Small intestine (tissue), 7 donors: ENCODE results near the gene SH3PXD2B. TPM values are rescaled to one million over a fixed set of nuclear protein-coding genes. Genes with fewer than 3 reads are reported as not detected.
"Not testable (repeated sequence)": the region's sequence is repeated elsewhere in the genome, so short reads cannot be mapped to it uniquely, and the experiment has no call there.

Experiments
- DNase-seq, 2 donors: peaks; one replicate each; pipeline versions ENCODE4 v3.0.0 to v3.0.0-alpha.2; 2013
- FAIRE-seq: peaks from 2 replicates; lab custom pipeline; 2012; peaks lifted over from hg19 to GRCh38; lab: Jason Lieb, UNC
- H3K27ac ChIP-seq, 3 donors: one replicate each; pipeline ENCODE4 v1.5.1; 2013; ENCODE audit warnings: low read length in 2 of 3, mild to moderate bottlenecking in 2 of 3, control low read depth in 1 of 3, inconsistent platforms in 1 of 3, low read depth in 1 of 3, moderate library complexity in 1 of 3
- H3K27me3 ChIP-seq, 3 donors: one replicate each; pipeline ENCODE4 v1.6.1; 2013; ENCODE audit warnings: low read length in 3 of 3, inconsistent platforms in 1 of 3; ENCODE audit not compliant: control insufficient read depth in 3 of 3, insufficient read depth in 3 of 3
- H3K36me3 ChIP-seq, 3 donors: one replicate each; pipeline ENCODE4 v1.6.1; 2013; ENCODE audit warnings: low read length in 3 of 3, inconsistent platforms in 1 of 3, low read depth in 1 of 3, mild to moderate bottlenecking in 1 of 3, moderate library complexity in 1 of 3; ENCODE audit not compliant: control insufficient read depth in 3 of 3, insufficient read depth in 2 of 3
- H3K4me1 ChIP-seq, 3 donors: one replicate each; pipeline ENCODE4 v1.6.1; 2013; ENCODE audit warnings: low read length in 2 of 3, inconsistent platforms in 1 of 3, low read depth in 1 of 3, mild to moderate bottlenecking in 1 of 3, moderate library complexity in 1 of 3; ENCODE audit not compliant: control insufficient read depth in 3 of 3, insufficient read depth in 2 of 3
- H3K4me3 ChIP-seq, 3 donors: one replicate each; pipeline ENCODE4 v1.5.1; 2013; ENCODE audit warnings: low read length in 3 of 3, control low read depth in 1 of 3, inconsistent platforms in 1 of 3, low read depth in 1 of 3, mild to moderate bottlenecking in 1 of 3, moderate library complexity in 1 of 3
- H3K9me3 ChIP-seq, 2 donors: one replicate each; pipeline ENCODE4 v1.6.1; 2013; ENCODE audit warnings: low read depth in 1 of 2, low read length in 1 of 2; ENCODE audit not compliant: control insufficient read depth in 2 of 2, insufficient read depth in 1 of 2
- WGBS, 3 donors: extraction: QIAGEN DNeasy Blood & Tissue Kit; methylation state at CpG; one replicate each; pipeline ENCODE4 v1.1.7; 2013; 5-methylcytosine and 5-hydroxymethylcytosine counted together
- polyA plus RNA-seq, 4 donors: library from polyadenylated mRNA; stranded (reverse) in 3 of 4; unstranded in 1 of 4; fragments of 200-250 nt in 3 of 4; fragments of 120-200 nt in 1 of 4; gene quantifications; one replicate each; pipeline versions ENCODE4 v1.2.1 to v1.2.3, GENCODE V29; 2013
- donor health status: healthy with polysubstance abuse.
- donor health status: control.
- donor health status: control.
- donor health status: Bipolar disorder and iron deficiency.
- donor health status: healthy.

The SH3PXD2B gene
- polyA plus RNA-seq, 4 donors = 1.1 to 11.9 (median 6.5) TPM

GRCh38 chr5:172336676-172337285 is 117.5 kb downstream of the SH3PXD2B start:
- Histone ChIP-seq H3K27me3 (no peaks in the 10 kb centered on the region), H3K4me3 (no peak overlapping the region), H3K4me1 (no peaks in the 10 kb centered on the region), H3K27ac (no peak overlapping the region), H3K9me3 (no peaks in the 10 kb centered on the region), H3K36me3 (peaks cover 0 to 45% (median 0%) of the 10 kb centered on the region in 3 donors)
- FAIRE-seq = no peak
- 71 to 77% (median 76%) methylated on average over 8 to 9 of the region's 9 CpGs for WGBS, 3 donors
- no peak for DNase-seq

GRCh38 chr5:172336264-172336663 is 118.1 kb downstream of the SH3PXD2B start:
- H3K36me3 ChIP-seq = peaks cover 0 to 43% (median 0%) of the 10 kb centered on the region in 3 donors
- 41 to 66% (median 50%) methylated on average over 10 of the region's 10 CpGs for WGBS, 3 donors
- FAIRE-seq = no peak

GRCh38 chr5:172335721-172336120 is 118.6 kb downstream of the SH3PXD2B start:
- Histone ChIP-seq H3K4me3 (no peak overlapping the region), H3K36me3 (peaks cover 0 to 41% (median 0%) of the 10 kb centered on the region in 3 donors), H3K4me1 (no peaks in the 10 kb centered on the region), H3K9me3 (no peaks in the 10 kb centered on the region), H3K27ac (no peak overlapping the region), H3K27me3 (no peaks in the 10 kb centered on the region)
- FAIRE-seq = no peak
- 82 to 85% (median 85%) methylated on average over 4 of the region's 4 CpGs for WGBS, 3 donors
- no peak for DNase-seq

More at GRCh38 chr5:172336264-172336663, 118.1 kb downstream of the SH3PXD2B start:
- Histone ChIP-seq H3K4me3 (no peak overlapping the region), H3K27me3 (no peaks in the 10 kb centered on the region), H3K27ac (no peak overlapping the region), H3K4me1 (no peaks in the 10 kb centered on the region), H3K9me3 (no peaks in the 10 kb centered on the region)
- DNase-seq = no peak

GRCh38 chr5:172334641-172335040 is 119.7 kb downstream of the SH3PXD2B start:
- FAIRE-seq = no peak

GRCh38 chr5:172334196-172334595 is 120.1 kb downstream of the SH3PXD2B start:
- DNase-seq = no peak
- WGBS, 3 donors = 80 to 87% (median 85%) methylated on average over 8 of the region's 8 CpGs
- FAIRE-seq = no peak
- H3K4me1 ChIP-seq = no peaks in the 10 kb centered on the region
- peaks cover 0 to 31% (median 0%) of the 10 kb centered on the region in 3 donors for H3K36me3 ChIP-seq
- H3K27me3 ChIP-seq = no peaks in the 10 kb centered on the region
- H3K9me3 ChIP-seq = no peaks in the 10 kb centered on the region
- H3K27ac ChIP-seq = no peak overlapping the region
- no peak overlapping the region for H3K4me3 ChIP-seq

More at GRCh38 chr5:172334641-172335040, 119.7 kb downstream of the SH3PXD2B start:
- DNase-seq = no peak
- Histone ChIP-seq H3K27ac (no peak overlapping the region), H3K9me3 (no peaks in the 10 kb centered on the region), H3K27me3 (no peaks in the 10 kb centered on the region), H3K4me3 (no peak overlapping the region), H3K4me1 (no peaks in the 10 kb centered on the region), H3K36me3 (peaks cover 0 to 35% (median 0%) of the 10 kb centered on the region in 3 donors)
- WGBS, 3 donors = 91 to 96% (median 94%) methylated on average over 9 of the region's 9 CpGs

GRCh38 chr5:172326901-172327300 is 127.4 kb downstream of the SH3PXD2B start:
- FAIRE-seq, DNase-seq, H3K4me1 ChIP-seq, H3K4me3 ChIP-seq, H3K27me3 ChIP-seq, H3K27ac ChIP-seq, H3K9me3 ChIP-seq, H3K36me3 ChIP-seq: not testable (repeated sequence)
- WGBS, 3 donors = 82 to 94% (median 87%) methylated on average over 13 of the region's 13 CpGs

- H3K27me3 ChIP-seq = no peaks in the 10 kb centered on the region
- no peak overlapping the region for H3K4me3 ChIP-seq
- H3K27ac ChIP-seq = no peak overlapping the region
- DNase-seq (no peak), FAIRE-seq (no peak)
- WGBS, 3 donors = 87 to 94% (median 91%) methylated on average over 9 of the region's 9 CpGs
- no peaks in the 10 kb centered on the region for H3K36me3 ChIP-seq
- no peaks in the 10 kb centered on the region for H3K4me1 ChIP-seq
- H3K9me3 ChIP-seq = peaks cover 0 to 2% of the 10 kb centered on the region in 2 donors
Observed at GRCh38 chr5:172325452-172325851, 128.9 kb downstream of the SH3PXD2B start.

GRCh38 chr5:172322028-172322965 is 132.0 kb downstream of the SH3PXD2B start:
- 48 to 73% (median 60%) methylated on average over 9 of the region's 9 CpGs for WGBS, 3 donors
- Histone ChIP-seq H3K36me3 (no peaks in the 10 kb centered on the region), H3K4me3 (no peak overlapping the region), H3K4me1 (no peaks in the 10 kb centered on the region), H3K27ac (no peak overlapping the region), H3K9me3 (peaks cover 0 to 2% of the 10 kb centered on the region in 2 donors), H3K27me3 (no peaks in the 10 kb centered on the region)
- FAIRE-seq (no peak), DNase-seq (peak in 1 of 2 donors; percentile 20)
